Measurements from ENCODE around the gene MAGI2. TPM values are rescaled to one million over a fixed set of nuclear protein-coding genes. Genes with fewer than 3 reads are reported as not detected.
A peak's percentile ranks its signal among the peaks of the same experiment; 100 is the strongest.

The MAGI2 gene
- total RNA-seq, 1 experiment from 2014 or later: 0.07 TPM

- BruUV-seq (replicated peaks): no TSS peak
- CTCF ChIA-PET: interaction anchor here (0.6 to 1.3 kb wide), 2 partner anchors 8 to 13 kb away, joined by 3 to 4 read pairs; no protein-coding TSS in a partner anchor
- no peak for TF ChIP-seq CTCF (IDR thresholded peaks at IDR 0.05; ENCODE audit: unreplicated experiment)
- intact Hi-C loops (cut with micrococcal nuclease): no loop called here
- Mint-ChIP-seq H3K36me3 (ENCODE audit: insufficient read depth, unreplicated experiment) (no peaks in the 10 kb centered on the region), H3K4me3 (ENCODE audit: unreplicated experiment) (no peak overlapping the region), H3K9me3 (ENCODE audit: unreplicated experiment) (no peaks in the 10 kb centered on the region), H3K4me1 (ENCODE audit: insufficient read depth, unreplicated experiment) (peaks cover 13% of the 10 kb centered on the region), H3K27me3 (ENCODE audit: insufficient read depth, unreplicated experiment) (no peaks in the 10 kb centered on the region), H3K27ac (ENCODE audit: low read depth, unreplicated experiment) (peak overlapping the region; percentile 33)
- POLR2A ChIA-PET: interaction anchor here (0.9 kb wide), 1 partner anchor 12 kb away, joined by 3 read pairs; no protein-coding TSS in a partner anchor
- peak; percentile 5 for DNase-seq (ENCODE audit: unreplicated experiment)
These were observed 665.6 kb downstream of the MAGI2 start for GRCh38 chr7:78787854-78788253.

GRCh38 chr7:78786055-78786454 is 667.4 kb downstream of the MAGI2 start:
- H3K27me3 Mint-ChIP-seq (ENCODE audit: insufficient read depth, unreplicated experiment): no peaks in the 10 kb centered on the region
- CTCF ChIA-PET: interaction anchor here (0.7 kb wide), 1 partner anchor 1108 kb away, joined by 3 read pairs; no protein-coding TSS in a partner anchor
- intact Hi-C loops (cut with micrococcal nuclease): no loop called here
- H3K4me1 Mint-ChIP-seq (ENCODE audit: insufficient read depth, unreplicated experiment): peaks cover 13% of the 10 kb centered on the region
- H3K36me3 Mint-ChIP-seq (ENCODE audit: insufficient read depth, unreplicated experiment): no peaks in the 10 kb centered on the region
- no TSS peak for BruUV-seq (replicated peaks)
- no peak overlapping the region for H3K4me3 Mint-ChIP-seq (ENCODE audit: unreplicated experiment)
- POLR2A ChIA-PET: no interaction called here
- no peak for TF ChIP-seq CTCF (IDR thresholded peaks at IDR 0.05; ENCODE audit: unreplicated experiment)
- no peak overlapping the region for H3K27ac Mint-ChIP-seq (ENCODE audit: low read depth, unreplicated experiment)
- no peaks in the 10 kb centered on the region for H3K9me3 Mint-ChIP-seq (ENCODE audit: unreplicated experiment)
- no peak for DNase-seq (ENCODE audit: unreplicated experiment)

- Mint-ChIP-seq H3K4me3 (ENCODE audit: unreplicated experiment) (no peak overlapping the region), H3K27me3 (ENCODE audit: insufficient read depth, unreplicated experiment) (peaks cover 19% of the 10 kb centered on the region), H3K36me3 (ENCODE audit: insufficient read depth, unreplicated experiment) (no peaks in the 10 kb centered on the region), H3K27ac (ENCODE audit: low read depth, unreplicated experiment) (no peak overlapping the region), H3K4me1 (ENCODE audit: insufficient read depth, unreplicated experiment) (peaks cover 7% of the 10 kb centered on the region), H3K9me3 (ENCODE audit: unreplicated experiment) (no peaks in the 10 kb centered on the region)
- no peak for TF ChIP-seq CTCF (IDR thresholded peaks at IDR 0.05; ENCODE audit: unreplicated experiment)
- ChIA-PET CTCF (interaction anchor here (0.6 kb wide), 1 partner anchor 14 kb away, joined by 3 read pairs; no protein-coding TSS in a partner anchor), POLR2A (no interaction called here)
- intact Hi-C loops (cut with micrococcal nuclease): no loop called here
- no peak for DNase-seq (ENCODE audit: unreplicated experiment)
- no TSS peak for BruUV-seq (replicated peaks)
These were observed 670.1 kb downstream of the MAGI2 start for GRCh38 chr7:78783179-78783962.

GRCh38 chr7:78780560-78780959 is 672.9 kb downstream of the MAGI2 start:
- no peak for TF ChIP-seq CTCF (IDR thresholded peaks at IDR 0.05; ENCODE audit: unreplicated experiment)
- Mint-ChIP-seq H3K27ac (ENCODE audit: low read depth, unreplicated experiment) (no peak overlapping the region), H3K4me3 (ENCODE audit: unreplicated experiment) (no peak overlapping the region), H3K9me3 (ENCODE audit: unreplicated experiment) (no peaks in the 10 kb centered on the region), H3K27me3 (ENCODE audit: insufficient read depth, unreplicated experiment) (peaks cover 35% of the 10 kb centered on the region), H3K4me1 (ENCODE audit: insufficient read depth, unreplicated experiment) (no peaks in the 10 kb centered on the region), H3K36me3 (ENCODE audit: insufficient read depth, unreplicated experiment) (no peaks in the 10 kb centered on the region)
- no TSS peak for BruUV-seq (replicated peaks)
- intact Hi-C loops (cut with micrococcal nuclease): no loop called here
- ChIA-PET POLR2A (no interaction called here), CTCF (no interaction called here)
- DNase-seq (ENCODE audit: unreplicated experiment): no peak

All from MCF 10A (cell line).